Calu3 (cell line): ENCODE results near the gene DGKG. TPM values are rescaled to one million over a fixed set of nuclear protein-coding genes. Genes with fewer than 3 reads are reported as not detected.

Experiments used
- BruUV-seq: library from RNA; stranded (reverse); fragments of 400-500 nt; replicated peaks from 2 replicates; lab custom pipeline; 2021; lab: Mats Ljungman, UMichigan
- CTCF ChIA-PET: fragments of 300-600 bp; sonication (Branson Sonifier 250); formaldehyde crosslinking; loops from one replicate; lab custom pipeline; 2022; ENCODE audit warnings: antibody characterized with exemption; lab: Charles Lee
- DNase-seq: peaks from one replicate; pipeline ENCODE4 v3.0.0; 2022
- H3K27ac Mint-ChIP-seq: one replicate; pipeline ENCODE4 v1.8.0; 2022; ENCODE audit warnings: mixed read lengths; ENCODE audit not compliant: unreplicated experiment
- H3K27me3 Mint-ChIP-seq: one replicate; pipeline ENCODE4 v1.8.0; 2022; ENCODE audit warnings: mixed read lengths; ENCODE audit not compliant: unreplicated experiment
- H3K36me3 Mint-ChIP-seq: one replicate; pipeline ENCODE4 v1.8.0; 2022; ENCODE audit warnings: mild to moderate bottlenecking, moderate library complexity, mixed read lengths; ENCODE audit not compliant: insufficient read depth, unreplicated experiment
- H3K4me1 Mint-ChIP-seq: one replicate; pipeline ENCODE4 v1.8.0; 2022; ENCODE audit warnings: mild to moderate bottlenecking, low read depth, mixed read lengths; ENCODE audit not compliant: unreplicated experiment
- H3K4me3 Mint-ChIP-seq: one replicate; pipeline ENCODE4 v1.8.0; 2022; ENCODE audit warnings: mild to moderate bottlenecking, low read depth, moderate library complexity, mixed read lengths; ENCODE audit not compliant: unreplicated experiment
- H3K9me3 Mint-ChIP-seq: one replicate; pipeline ENCODE4 v1.8.0; 2022; ENCODE audit warnings: low read depth, mixed read lengths; ENCODE audit not compliant: unreplicated experiment
- intact Hi-C: fragments of 100-400 bp; cut with micrococcal nuclease; formaldehyde crosslinking; loops from one replicate; pipeline ENCODE4 v1.10.0; 2022; ENCODE audit not compliant: unreplicated experiment
- total RNA-seq: library from RNA; stranded (reverse); gene quantifications from 2 replicates; pipeline ENCODE4 v1.2.3, GENCODE V29; 2022
- TF ChIP-seq, protein P1 (sequence below): fragments of 200-600 bp; IDR thresholded peaks from one replicate; pipeline ENCODE4 v1.8.0; 2022; ENCODE audit warnings: antibody characterized with exemption; ENCODE audit not compliant: unreplicated experiment

DGKG gene
- total RNA-seq, 1 experiment from 2014 or later, result 5.7 TPM

DNA sequence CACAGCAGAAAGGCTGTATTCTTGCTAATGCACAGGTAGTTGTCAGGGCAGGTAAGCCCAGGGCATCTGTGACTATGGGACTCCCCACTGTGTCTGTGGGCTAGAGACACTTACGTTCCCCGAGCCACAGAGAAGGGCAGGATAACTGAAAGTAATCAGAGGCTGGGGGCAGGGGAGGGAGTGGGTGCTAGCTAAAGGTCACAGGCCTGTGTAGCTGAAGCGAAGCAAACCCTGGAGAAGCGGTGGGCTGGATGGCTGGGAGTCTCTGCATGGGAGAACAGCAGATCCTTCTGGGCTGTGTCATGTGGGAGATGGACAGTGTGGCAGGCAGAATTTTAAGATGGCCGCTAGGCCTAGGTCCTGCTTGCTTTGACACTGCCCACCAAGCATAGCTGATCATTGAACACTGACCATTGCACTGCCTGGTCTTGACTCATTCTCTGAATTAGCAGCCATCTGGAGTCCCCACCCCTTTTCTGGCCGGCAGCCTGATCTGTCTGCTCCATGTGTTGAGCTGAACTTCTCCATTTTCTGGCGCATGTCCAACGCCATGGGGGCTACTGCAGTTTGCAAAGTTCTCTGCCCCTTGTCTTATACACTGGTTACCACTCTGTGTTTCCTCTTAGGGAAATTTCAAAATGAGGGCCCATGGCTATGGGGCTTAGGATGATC, 110.0 kb downstream of the DGKG start:
- Mint-ChIP-seq H3K36me3 (no peaks in the 10 kb centered on the region), H3K27me3 (peaks cover 93% of the 10 kb centered on the region), H3K4me1 (peaks cover 18% of the 10 kb centered on the region), H3K4me3 (no peak overlapping the region), H3K27ac (no peak overlapping the region), H3K9me3 (no peaks in the 10 kb centered on the region)
- CTCF ChIA-PET, result interaction anchor here (2.7 kb wide), 1 partner anchor 10 kb away, joined by 10 read pairs; no protein-coding TSS in a partner anchor
- DNase-seq, result no peak
- no TSS peak for BruUV-seq
- TF ChIP-seq, protein P1, sequence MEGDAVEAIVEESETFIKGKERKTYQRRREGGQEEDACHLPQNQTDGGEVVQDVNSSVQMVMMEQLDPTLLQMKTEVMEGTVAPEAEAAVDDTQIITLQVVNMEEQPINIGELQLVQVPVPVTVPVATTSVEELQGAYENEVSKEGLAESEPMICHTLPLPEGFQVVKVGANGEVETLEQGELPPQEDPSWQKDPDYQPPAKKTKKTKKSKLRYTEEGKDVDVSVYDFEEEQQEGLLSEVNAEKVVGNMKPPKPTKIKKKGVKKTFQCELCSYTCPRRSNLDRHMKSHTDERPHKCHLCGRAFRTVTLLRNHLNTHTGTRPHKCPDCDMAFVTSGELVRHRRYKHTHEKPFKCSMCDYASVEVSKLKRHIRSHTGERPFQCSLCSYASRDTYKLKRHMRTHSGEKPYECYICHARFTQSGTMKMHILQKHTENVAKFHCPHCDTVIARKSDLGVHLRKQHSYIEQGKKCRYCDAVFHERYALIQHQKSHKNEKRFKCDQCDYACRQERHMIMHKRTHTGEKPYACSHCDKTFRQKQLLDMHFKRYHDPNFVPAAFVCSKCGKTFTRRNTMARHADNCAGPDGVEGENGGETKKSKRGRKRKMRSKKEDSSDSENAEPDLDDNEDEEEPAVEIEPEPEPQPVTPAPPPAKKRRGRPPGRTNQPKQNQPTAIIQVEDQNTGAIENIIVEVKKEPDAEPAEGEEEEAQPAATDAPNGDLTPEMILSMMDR, result no peak
- intact Hi-C loops, result no loop called here

DNA sequence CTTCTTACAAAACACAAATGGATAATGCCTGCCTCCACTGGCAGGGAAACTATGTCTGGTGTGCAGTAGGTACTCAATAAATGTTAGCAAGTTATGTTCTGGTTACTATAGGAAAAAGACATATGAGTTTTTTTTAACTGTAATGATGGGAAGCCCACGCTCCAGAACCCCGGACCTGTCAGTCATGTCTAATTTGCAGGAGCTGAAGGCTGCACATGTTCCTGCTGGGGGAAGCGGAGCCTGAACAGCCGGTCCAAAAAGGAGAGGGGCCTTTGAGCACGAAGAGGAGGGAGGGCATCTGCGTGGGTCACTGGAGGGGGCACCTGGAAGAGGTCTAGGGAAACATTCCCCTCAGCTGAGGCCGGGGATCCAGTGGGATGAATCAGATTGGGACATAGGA, 113.2 kb downstream of the DGKG start:
- H3K36me3 Mint-ChIP-seq, result no peaks in the 10 kb centered on the region
- no peaks in the 10 kb centered on the region for H3K4me1 Mint-ChIP-seq
- no peak overlapping the region for H3K27ac Mint-ChIP-seq
- TF ChIP-seq, protein P1, result no peak
- CTCF ChIA-PET, result interaction anchor here (1.0 to 1.4 kb wide), 2 partner anchors 9 to 267 kb away, joined by 3 to 5 read pairs; no protein-coding TSS in a partner anchor
- peaks cover 75% of the 10 kb centered on the region for H3K27me3 Mint-ChIP-seq
- intact Hi-C loops, result no loop called here
- no peak overlapping the region for H3K4me3 Mint-ChIP-seq
- BruUV-seq, result no TSS peak
- H3K9me3 Mint-ChIP-seq, result no peaks in the 10 kb centered on the region
- DNase-seq, result no peak

DNA sequence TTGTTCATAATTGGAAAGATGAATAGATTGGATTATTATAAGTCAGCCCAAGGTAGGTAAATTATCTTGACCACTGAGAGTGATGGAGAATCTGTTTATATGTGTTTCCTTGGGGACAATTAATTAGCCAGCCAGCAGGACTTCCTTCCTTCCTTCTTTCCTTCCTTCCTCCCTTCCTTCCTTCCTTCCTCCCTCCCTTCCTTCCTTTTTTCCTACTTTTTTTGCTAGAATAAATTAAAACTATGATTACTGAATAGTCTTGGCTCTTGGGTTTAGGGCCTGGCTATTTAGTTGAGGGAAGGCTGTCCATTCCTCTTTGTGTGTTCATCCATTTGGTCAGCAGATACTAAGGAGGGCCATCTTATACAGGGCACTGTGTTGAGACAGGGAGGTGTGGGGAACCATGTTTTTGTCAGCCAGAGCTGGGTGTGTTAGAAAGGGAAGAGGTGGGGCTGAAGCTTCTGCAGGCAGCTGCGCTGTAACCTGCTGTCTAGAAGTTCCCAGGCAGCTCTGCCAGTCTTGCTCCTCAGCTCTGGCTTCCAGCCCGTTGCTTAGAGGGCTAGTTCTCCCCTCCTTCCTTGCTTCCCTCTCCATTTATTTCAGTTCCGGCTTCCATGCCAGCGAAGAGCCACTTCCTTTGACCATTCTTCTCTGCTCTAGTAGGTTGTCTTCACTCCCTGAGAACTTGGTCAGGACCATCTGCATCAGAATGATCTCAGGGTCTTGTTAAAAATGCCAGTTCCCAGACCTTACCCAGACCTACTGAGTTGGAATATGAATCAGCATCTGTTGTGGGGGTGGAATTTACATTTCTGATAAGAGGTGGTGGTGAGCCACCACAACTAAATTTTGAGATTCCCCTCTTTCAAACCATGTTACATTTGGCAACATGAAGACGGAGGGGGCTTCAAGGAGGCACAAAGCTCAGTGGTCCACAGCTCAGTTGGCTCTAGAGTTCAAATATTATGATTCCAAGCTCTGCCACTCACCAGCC, 113.9 kb downstream of the DGKG start:
- Mint-ChIP-seq H3K9me3 (no peaks in the 10 kb centered on the region), H3K4me1 (no peaks in the 10 kb centered on the region), H3K4me3 (no peak overlapping the region), H3K27ac (no peak overlapping the region), H3K27me3 (peaks cover 68% of the 10 kb centered on the region), H3K36me3 (no peaks in the 10 kb centered on the region)
- no peak for DNase-seq
- TF ChIP-seq, protein P1, result no peak
- no TSS peak for BruUV-seq
- intact Hi-C loops, result no loop called here
- CTCF ChIA-PET, result interaction anchor here (1.0 kb wide), 1 partner anchor 10 kb away, joined by 5 read pairs; no protein-coding TSS in a partner anchor

DNA sequence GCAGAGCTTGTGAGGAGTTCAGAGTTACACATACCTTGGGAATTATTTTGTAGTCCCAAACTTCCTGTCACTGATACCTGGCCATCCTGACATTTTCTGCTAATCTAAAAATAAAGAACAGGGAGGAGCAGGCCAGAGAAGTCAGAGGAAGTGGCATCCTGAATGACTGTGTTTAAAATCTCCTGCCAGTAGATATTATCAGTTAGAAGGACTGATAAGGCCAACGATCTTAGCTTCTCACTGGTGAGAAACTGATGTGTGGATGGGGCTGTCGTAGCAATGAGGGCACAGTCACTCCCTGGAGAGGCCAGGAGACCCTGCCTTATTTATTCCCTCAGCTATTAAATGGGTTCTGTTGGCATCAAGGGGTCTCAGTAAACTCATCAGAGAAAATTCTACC, 115.1 kb downstream of the DGKG start:
- intact Hi-C loops, result no loop called here
- no TSS peak for BruUV-seq
- CTCF ChIA-PET, result no interaction called here
- Mint-ChIP-seq H3K27me3 (peaks cover 62% of the 10 kb centered on the region), H3K4me3 (no peak overlapping the region), H3K9me3 (no peaks in the 10 kb centered on the region), H3K27ac (no peak overlapping the region), H3K36me3 (peaks cover 5% of the 10 kb centered on the region), H3K4me1 (peaks cover 8% of the 10 kb centered on the region)
- no peak for DNase-seq
- TF ChIP-seq, protein P1, result no peak
